GM20000 (cell line): ENCODE measurements around the gene PTPMT1.
"Not testable (repeated sequence)": the region's sequence is repeated elsewhere in the genome, so short reads cannot be mapped to it uniquely, and the experiment has no call there.

Experiments used
- DNase-seq: peaks from one replicate; pipeline ENCODE4 v3.0.0; 2012; ENCODE audit warnings: low spot score
- TF ChIP-seq, protein P1 (sequence below): IDR thresholded peaks from 2 replicates; pipeline ENCODE4 v1.5.1; 2012; ENCODE audit warnings: mild to moderate bottlenecking, control low read depth; ENCODE audit errors: extremely low read depth, missing control alignments

PTPMT1 gene

GRCh38 chr11:47538741-47539565 lies 26.4 kb upstream of the PTPMT1 start:
- TF ChIP-seq, protein P1, sequence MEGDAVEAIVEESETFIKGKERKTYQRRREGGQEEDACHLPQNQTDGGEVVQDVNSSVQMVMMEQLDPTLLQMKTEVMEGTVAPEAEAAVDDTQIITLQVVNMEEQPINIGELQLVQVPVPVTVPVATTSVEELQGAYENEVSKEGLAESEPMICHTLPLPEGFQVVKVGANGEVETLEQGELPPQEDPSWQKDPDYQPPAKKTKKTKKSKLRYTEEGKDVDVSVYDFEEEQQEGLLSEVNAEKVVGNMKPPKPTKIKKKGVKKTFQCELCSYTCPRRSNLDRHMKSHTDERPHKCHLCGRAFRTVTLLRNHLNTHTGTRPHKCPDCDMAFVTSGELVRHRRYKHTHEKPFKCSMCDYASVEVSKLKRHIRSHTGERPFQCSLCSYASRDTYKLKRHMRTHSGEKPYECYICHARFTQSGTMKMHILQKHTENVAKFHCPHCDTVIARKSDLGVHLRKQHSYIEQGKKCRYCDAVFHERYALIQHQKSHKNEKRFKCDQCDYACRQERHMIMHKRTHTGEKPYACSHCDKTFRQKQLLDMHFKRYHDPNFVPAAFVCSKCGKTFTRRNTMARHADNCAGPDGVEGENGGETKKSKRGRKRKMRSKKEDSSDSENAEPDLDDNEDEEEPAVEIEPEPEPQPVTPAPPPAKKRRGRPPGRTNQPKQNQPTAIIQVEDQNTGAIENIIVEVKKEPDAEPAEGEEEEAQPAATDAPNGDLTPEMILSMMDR: no peak
- DNase-seq: no peak

GRCh38 chr11:47539681-47540039 lies 25.7 kb upstream of the PTPMT1 start:
- TF ChIP-seq, protein P1: no peak
- DNase-seq: no peak

DNA sequence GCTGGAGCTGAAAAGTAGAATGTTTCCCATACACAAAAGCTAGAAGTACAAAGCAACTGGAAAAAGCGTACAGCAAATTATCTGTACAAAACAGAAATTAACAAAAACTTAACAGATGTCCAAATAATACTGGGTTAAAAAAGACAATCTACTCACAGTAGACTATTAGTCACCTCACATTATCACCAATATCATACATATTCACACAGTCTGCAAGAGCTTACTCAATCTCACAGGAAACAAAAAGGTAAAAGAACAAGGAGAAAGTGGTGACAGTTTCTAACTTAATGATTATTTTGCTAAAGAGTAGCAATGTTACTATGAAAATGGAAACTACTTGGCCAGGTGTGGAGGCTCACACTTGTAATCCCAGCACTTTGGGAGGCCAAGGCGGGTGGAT lies 24.3 kb upstream of the PTPMT1 start:
- TF ChIP-seq, protein P1: no peak
- no peak for DNase-seq

GRCh38 chr11:47545298-47545697 lies 20.1 kb upstream of the PTPMT1 start:
- TF ChIP-seq, protein P1: no peak
- DNase-seq: no peak

- DNase-seq: not testable (repeated sequence)
Measured at GRCh38 chr11:47546274-47546673, 19.1 kb upstream of the PTPMT1 start.

GRCh38 chr11:47550288-47551047 lies 14.9 kb upstream of the PTPMT1 start:
- no peak for DNase-seq
- TF ChIP-seq, protein P1: no peak

- peak; percentile 54 for DNase-seq
Measured at GRCh38 chr11:47551086-47551485, 14.3 kb upstream of the PTPMT1 start.

More at GRCh38 chr11:47551086-47551485, 14.3 kb upstream of the PTPMT1 start:
- TF ChIP-seq, protein P1: no peak
